Activated CD8-positive, alpha-beta T cell treated with anti-CD3 and anti-CD28 coated beads, Interleukin-2, amount 10 ng/mL, durations not matched to agents 7 days and 5 days (primary cell): ENCODE data around the gene GALM. TPM values are rescaled to one million over a fixed set of nuclear protein-coding genes. Genes with fewer than 3 reads are reported as not detected.
"Not testable (repeated sequence)": the region's sequence is repeated elsewhere in the genome, so short reads cannot be mapped to it uniquely, and the experiment has no call there.

Experiments
- ATAC-seq: fragments of 150-1000 bp; cut with Tn5 transposase; one replicate; pipeline ENCODE4 v1.10.0; 2021; ENCODE audit warnings: moderate library complexity
- CTCF ChIA-PET: fragments of 350-600 bp; sonication (Branson Sonifier 250); formaldehyde crosslinking; loops from one replicate; lab custom pipeline; 2021; ENCODE audit warnings: antibody characterized with exemption; lab: Charles Lee
- POLR2A ChIA-PET: fragments of 350-600 bp; sonication (Branson Sonifier 250); formaldehyde crosslinking; loops from one replicate; lab custom pipeline; 2021; ENCODE audit warnings: antibody characterized with exemption; lab: Charles Lee
- DNase-seq: peaks from one replicate; pipeline ENCODE4 v3.0.0-alpha.2; 2020
- H3K27ac Mint-ChIP-seq: one replicate; pipeline ENCODE4 v1.8.0; 2021; ENCODE audit warnings: mild to moderate bottlenecking, mixed read lengths
- H3K27me3 Mint-ChIP-seq: one replicate; pipeline ENCODE4 v1.8.0; 2021; ENCODE audit warnings: low read depth, mixed read lengths
- H3K36me3 Mint-ChIP-seq: one replicate; pipeline ENCODE4 v1.8.0; 2021; ENCODE audit warnings: low read depth, mixed read lengths
- H3K4me1 Mint-ChIP-seq: one replicate; pipeline ENCODE4 v1.8.0; 2021; ENCODE audit warnings: low read depth, mixed read lengths
- H3K4me3 Mint-ChIP-seq: one replicate; pipeline ENCODE4 v1.8.0; 2021; ENCODE audit warnings: mild to moderate bottlenecking, mixed read lengths
- H3K9me3 Mint-ChIP-seq: one replicate; pipeline ENCODE4 v1.8.0; 2022; ENCODE audit warnings: mixed read lengths; ENCODE audit not compliant: insufficient read depth
- total RNA-seq, 2 experiments: library from RNA; stranded (reverse); gene quantifications; one replicate each; pipeline ENCODE4 v1.2.3, GENCODE V29; 2021

Gene GALM
- total RNA-seq, 2 experiments from 2014 or later: 27.6 TPM

DNA sequence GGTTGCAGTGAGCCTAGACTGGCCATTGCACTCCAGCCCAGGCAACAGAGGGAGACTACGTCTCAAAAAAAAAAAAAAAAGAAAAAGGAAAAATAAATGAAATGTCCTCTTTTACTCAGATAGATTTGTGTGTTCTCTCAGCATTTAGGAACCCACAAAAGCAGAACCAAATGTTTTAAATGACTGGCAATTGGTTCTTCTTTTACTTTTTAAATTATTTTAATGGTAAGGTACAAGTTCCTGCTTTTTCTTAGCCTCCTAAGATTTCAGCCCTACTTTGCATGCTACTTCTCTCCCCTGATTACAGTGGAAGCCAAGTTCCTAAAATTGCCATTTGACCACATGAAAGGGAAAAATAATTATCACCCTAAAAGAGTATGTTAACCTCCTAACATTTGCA lies 61.7 kb downstream of the GALM start:
- POLR2A ChIA-PET: interaction anchor here (0.6 kb wide), 1 partner anchor 176 kb away, joined by 3 read pairs; no protein-coding TSS in a partner anchor
- H3K36me3 Mint-ChIP-seq: peaks cover 22% of the 10 kb centered on the region
- ATAC-seq (no peak), DNase-seq (no peak)
- no peak overlapping the region for H3K27ac Mint-ChIP-seq
- no peaks in the 10 kb centered on the region for H3K9me3 Mint-ChIP-seq
- H3K27me3 Mint-ChIP-seq: no peaks in the 10 kb centered on the region
- H3K4me1 Mint-ChIP-seq: peaks cover 13% of the 10 kb centered on the region
- CTCF ChIA-PET: interaction anchor here (8.8 to 9.6 kb wide), 2 partner anchors 123 to 146 kb away, joined by 89 to 139 read pairs; partner anchors contain the start of gene HNRNPLL
- no peak overlapping the region for H3K4me3 Mint-ChIP-seq

DNA sequence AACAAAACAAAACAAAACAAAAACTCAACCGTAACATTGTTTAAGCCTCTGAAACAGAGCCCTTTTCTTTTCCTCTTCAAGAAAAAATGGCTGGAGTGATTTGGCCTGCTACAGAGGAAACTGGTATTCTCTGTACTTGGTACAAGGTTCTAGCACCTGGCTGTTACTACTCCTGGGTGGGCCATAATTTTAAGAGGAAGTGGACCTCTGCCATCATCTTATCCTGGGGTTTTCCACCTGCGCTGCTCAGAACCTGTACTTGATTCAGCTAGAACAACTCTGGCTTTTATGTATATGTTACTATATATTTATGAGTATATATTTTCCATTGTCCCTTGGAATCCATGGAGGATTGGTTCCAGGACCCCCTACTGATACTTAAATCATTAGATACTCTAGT lies 62.8 kb downstream of the GALM start:
- ChIA-PET CTCF (interaction anchor here (8.8 to 9.6 kb wide), 2 partner anchors 124 to 147 kb away, joined by 89 to 139 read pairs; partner anchors contain the start of gene HNRNPLL), POLR2A (no interaction called here)
- Mint-ChIP-seq H3K4me1 (peaks cover 7% of the 10 kb centered on the region), H3K9me3 (no peaks in the 10 kb centered on the region), H3K36me3 (peaks cover 28% of the 10 kb centered on the region), H3K27me3 (no peaks in the 10 kb centered on the region), H3K4me3 (no peak overlapping the region), H3K27ac (no peak overlapping the region)
- ATAC-seq (no peak), DNase-seq (no peak)

DNA sequence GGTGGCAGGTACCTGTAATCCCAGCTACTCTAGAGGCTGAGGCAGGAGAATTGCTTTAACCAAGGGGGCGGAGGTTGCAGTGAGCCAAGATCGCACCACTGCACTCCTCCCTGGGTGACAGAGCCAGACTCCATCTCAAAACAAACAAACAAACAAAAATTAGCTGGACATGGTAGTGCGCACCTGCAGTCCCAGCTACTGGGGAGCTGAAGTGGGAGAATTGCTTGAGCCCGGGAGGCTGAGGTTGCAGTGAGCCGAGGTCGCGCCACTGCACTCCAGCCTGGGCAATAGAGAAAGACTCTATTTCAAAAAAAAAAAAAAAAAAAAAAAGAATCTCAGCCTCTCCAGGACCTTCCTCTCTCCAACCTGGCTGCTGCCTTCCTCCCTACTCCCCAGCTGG lies 65.2 kb downstream of the GALM start:
- no peaks in the 10 kb centered on the region for H3K4me1 Mint-ChIP-seq
- ATAC-seq (no peak), DNase-seq (no peak)
- no peaks in the 10 kb centered on the region for H3K9me3 Mint-ChIP-seq
- H3K4me3 Mint-ChIP-seq: no peak overlapping the region
- POLR2A ChIA-PET: interaction anchor here (1.0 to 1.9 kb wide), 2 partner anchors 20 to 130 kb away, joined by 4 to 14 read pairs; partner anchors contain the start of gene SRSF7
- H3K27ac Mint-ChIP-seq: peak overlapping the region; percentile 23
- H3K36me3 Mint-ChIP-seq: peaks cover 32% of the 10 kb centered on the region
- CTCF ChIA-PET: interaction anchor here (1.4 to 2.0 kb wide), 2 partner anchors 103 to 149 kb away, joined by 3 to 13 read pairs; no protein-coding TSS in a partner anchor
- H3K27me3 Mint-ChIP-seq: no peaks in the 10 kb centered on the region

DNA sequence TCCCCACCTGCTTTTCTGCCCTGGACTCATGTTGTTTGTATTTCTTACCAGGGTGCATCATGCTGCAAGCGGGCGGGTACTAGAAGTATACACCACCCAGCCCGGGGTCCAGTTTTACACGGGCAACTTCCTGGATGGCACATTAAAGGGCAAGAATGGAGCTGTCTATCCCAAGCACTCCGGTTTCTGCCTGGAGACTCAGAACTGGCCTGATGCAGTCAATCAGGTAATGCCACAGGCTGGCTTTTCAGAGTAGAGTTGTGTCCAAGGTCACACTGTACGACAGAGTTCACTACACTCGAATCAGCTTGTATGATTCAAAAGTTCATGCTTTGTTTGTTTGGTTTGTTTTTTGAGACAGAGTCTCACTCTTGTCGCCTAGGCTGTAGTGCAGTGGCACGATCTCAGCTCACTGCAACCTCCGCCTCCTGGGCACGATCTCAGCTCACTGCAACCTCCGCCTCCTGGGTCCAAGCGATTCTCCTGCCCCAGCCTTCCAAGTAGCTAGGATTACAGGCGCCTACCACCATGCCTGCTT lies 65.8 kb downstream of the GALM start:
- DNase-seq (no peak), ATAC-seq (no peak)
- Mint-ChIP-seq H3K27me3 (no peaks in the 10 kb centered on the region), H3K4me1 (no peaks in the 10 kb centered on the region), H3K9me3 (no peaks in the 10 kb centered on the region), H3K27ac (peak overlapping the region; percentile 23), H3K36me3 (peaks cover 35% of the 10 kb centered on the region), H3K4me3 (no peak overlapping the region)
- ChIA-PET POLR2A (interaction anchor here (0.8 to 1.9 kb wide), 4 partner anchors 13 to 130 kb away, joined by 3 to 14 read pairs (median 4); partner anchors contain the start of gene SRSF7), CTCF (interaction anchor here (1.0 to 2.0 kb wide), 4 partner anchors 9 to 152 kb away, joined by 3 to 13 read pairs (median 4); no protein-coding TSS in a partner anchor)

DNA sequence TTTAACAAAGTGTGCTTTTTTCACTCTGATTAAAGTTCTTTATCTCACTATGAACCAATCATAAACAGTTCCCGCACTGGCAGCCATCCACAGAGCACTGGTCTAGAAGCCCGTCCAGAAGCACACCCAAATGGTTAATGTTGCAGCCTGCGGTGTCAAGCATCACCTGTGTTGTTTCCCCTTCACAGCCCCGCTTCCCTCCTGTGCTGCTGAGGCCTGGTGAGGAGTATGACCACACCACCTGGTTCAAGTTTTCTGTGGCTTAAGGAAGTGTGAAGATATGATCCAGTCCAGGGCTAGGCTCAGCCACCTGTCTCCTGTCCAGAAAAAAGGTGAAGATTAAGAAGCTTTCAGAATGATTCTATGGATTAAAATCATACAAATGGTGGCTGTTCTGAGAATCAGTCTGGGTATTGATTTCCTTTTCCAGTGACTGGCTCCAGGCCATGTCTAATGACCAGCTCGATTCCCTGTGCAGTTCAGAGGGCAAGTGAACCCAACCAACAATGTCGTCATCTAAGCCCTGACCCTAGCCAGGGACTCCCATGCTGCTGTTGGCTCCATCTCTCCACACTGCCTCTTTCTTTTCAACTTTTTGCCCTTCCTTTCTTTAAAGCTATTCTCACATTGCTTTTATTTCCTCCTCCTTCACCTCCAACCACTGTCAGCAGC lies 67.5 kb downstream of the GALM start:
- ChIA-PET CTCF (interaction anchor here (1.0 to 12.1 kb wide), 5 partner anchors 10 to 225 kb away, joined by 3 to 160 read pairs (median 5); no protein-coding TSS in a partner anchor), POLR2A (interaction anchor here (1.6 to 2.6 kb wide), 3 partner anchors 10 to 151 kb away, joined by 5 to 21 read pairs (median 16); partner anchors contain the start of gene SRSF7)
- Mint-ChIP-seq H3K27me3 (no peaks in the 10 kb centered on the region), H3K9me3 (no peaks in the 10 kb centered on the region), H3K36me3 (peaks cover 52% of the 10 kb centered on the region), H3K4me3 (no peak overlapping the region), H3K27ac (peak overlapping the region; percentile 53), H3K4me1 (peaks cover 1% of the 10 kb centered on the region)
- ATAC-seq (no peak), DNase-seq (no peak)

DNA sequence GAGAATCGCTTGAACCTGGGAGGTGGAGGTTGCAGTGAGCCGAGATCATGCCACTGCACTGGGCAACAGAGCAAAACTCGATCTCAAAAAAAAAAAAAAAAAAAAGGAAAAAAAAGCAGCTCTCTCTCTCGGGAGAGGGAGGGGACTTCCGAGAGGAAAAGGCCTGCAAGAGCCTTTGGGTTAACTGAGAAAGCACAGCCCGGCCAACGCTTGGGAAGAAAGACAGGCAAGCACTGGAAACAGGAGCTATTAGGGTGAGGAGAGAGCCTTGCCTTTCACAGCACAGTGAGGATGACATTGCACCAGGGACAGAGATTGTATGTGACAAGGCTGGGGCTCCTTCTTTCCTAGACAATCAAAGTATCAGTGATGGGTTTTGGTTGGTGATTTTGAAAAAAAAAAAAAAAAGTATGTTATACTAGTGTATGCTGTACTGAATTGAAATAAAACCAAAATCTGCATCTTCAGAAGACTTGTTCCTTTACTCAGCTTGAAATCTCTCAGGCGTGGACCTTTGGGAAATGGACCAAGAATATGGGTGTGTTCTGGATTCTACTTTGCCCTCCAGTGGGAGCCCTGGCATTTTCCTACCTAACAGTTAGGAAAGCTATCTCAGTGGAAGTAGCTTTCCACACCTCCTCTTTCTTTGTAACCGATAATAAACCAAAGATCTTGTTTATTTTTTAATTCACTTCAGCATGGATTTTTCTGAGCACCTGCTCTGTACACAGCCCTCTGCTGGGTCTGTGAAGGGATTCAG lies 68.6 kb downstream of the GALM start:
- ATAC-seq (no peak), DNase-seq (no peak)
- Mint-ChIP-seq H3K9me3 (no peaks in the 10 kb centered on the region), H3K27ac (no peak overlapping the region), H3K4me3 (no peak overlapping the region), H3K36me3 (peaks cover 61% of the 10 kb centered on the region), H3K27me3 (no peaks in the 10 kb centered on the region), H3K4me1 (peaks cover 3% of the 10 kb centered on the region)
- ChIA-PET POLR2A (interaction anchor here (1.6 to 2.6 kb wide), 3 partner anchors 9 to 152 kb away, joined by 5 to 21 read pairs (median 16); partner anchors contain the start of gene SRSF7), CTCF (interaction anchor here (1.2 to 12.1 kb wide), 7 partner anchors 10 to 227 kb away, joined by 3 to 160 read pairs (median 5); partner anchors contain the start of gene HNRNPLL)

DNA sequence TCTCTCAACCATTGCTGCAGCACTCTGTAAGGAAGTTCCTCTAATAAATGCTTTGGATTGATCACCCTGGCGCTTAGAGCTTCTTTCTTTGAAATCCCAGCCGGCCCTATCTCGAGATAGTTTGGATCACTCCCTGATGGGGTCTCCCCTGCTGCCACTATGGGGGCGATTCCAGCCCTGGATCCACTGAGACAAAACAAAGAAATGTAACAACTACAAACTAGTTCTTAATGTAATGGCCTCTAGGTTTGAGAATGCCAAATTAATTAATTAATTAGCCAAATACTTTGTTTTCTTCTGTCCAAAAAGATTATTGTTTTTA lies 70.0 kb downstream of the GALM start:
- POLR2A ChIA-PET: no interaction called here
- Mint-ChIP-seq H3K36me3 (peaks cover 61% of the 10 kb centered on the region), H3K27ac (peak overlapping the region; percentile 24), H3K9me3 (no peaks in the 10 kb centered on the region), H3K4me3 (no peak overlapping the region), H3K27me3 (no peaks in the 10 kb centered on the region), H3K4me1 (peaks cover 4% of the 10 kb centered on the region)
- DNase-seq (no peak), ATAC-seq (no peak)
- CTCF ChIA-PET: interaction anchor here (1.3 to 12.1 kb wide), 2 partner anchors 153 to 160 kb away, joined by 5 to 160 read pairs; no protein-coding TSS in a partner anchor

DNA sequence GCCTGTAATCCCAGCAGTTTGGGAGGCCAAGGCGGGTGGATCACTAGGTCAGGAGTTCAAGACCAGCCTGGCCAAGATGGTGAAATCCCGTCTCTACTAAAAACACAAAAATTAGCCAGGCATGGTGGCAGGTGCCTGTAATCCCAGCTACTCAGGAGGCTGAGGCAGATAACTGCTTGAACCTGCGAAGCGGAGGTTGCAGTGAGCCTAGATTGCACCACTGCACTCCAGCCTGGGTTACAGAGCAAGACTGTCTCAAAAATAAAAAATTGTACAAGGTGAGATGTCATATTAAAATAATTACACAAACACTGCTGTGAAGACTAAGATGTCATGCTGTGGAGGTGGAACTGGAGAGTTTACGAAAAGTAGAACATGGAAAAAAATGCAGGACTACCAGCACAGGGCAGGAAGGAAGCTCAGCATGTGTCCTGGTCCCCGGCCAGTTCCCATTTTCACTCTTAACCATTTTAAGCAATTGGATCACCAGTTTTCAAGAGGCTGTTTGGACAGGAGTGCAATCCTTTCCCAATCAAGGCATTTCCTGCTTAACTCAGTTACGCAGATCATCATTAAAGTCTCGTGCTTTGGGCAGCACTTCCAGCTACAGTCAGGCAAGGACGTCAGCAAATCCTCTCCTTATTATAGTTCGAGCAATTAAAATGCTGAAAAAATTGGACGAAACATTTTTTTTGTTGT lies 71.2 kb downstream of the GALM start:
- not testable (repeated sequence) for H3K27ac Mint-ChIP-seq, H3K27me3 Mint-ChIP-seq
- CTCF ChIA-PET: interaction anchor here (1.5 to 12.1 kb wide), 3 partner anchors 134 to 200 kb away, joined by 3 to 160 read pairs (median 5); no protein-coding TSS in a partner anchor

DNA sequence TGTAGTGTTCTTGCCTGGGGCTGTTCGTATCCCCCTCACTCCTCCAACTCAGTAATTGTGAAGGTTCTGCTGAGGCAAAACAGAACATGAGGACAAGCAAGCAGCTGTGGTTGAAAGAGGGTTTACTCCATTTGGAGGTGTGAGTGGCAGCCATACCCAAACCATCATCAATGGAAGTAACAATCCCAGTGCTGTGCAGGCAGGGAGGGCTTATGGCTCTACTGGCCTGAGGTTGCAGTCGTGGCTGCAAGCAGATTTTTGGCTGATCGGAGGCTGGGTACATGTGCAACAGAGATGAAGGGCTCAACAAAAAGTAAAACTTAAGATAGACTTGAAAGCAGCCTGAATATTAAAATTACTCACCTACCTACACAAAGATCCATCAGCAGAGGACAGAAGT lies 72.0 kb downstream of the GALM start:
- ChIA-PET CTCF (interaction anchor here (1.5 to 12.1 kb wide), 3 partner anchors 135 to 201 kb away, joined by 3 to 160 read pairs (median 5); no protein-coding TSS in a partner anchor), POLR2A (interaction anchor here (0.8 to 1.1 kb wide), 3 partner anchors 8 to 14 kb away, joined by 3 to 7 read pairs (median 3); partner anchors contain the start of gene SRSF7)
- DNase-seq (no peak), ATAC-seq (no peak)
- Mint-ChIP-seq H3K27me3 (no peaks in the 10 kb centered on the region), H3K9me3 (no peaks in the 10 kb centered on the region), H3K4me3 (no peak overlapping the region), H3K4me1 (peaks cover 6% of the 10 kb centered on the region), H3K27ac (peak overlapping the region; percentile 3), H3K36me3 (peaks cover 70% of the 10 kb centered on the region)

More for the DNA sequence above, 71.2 kb downstream of the GALM start:
- H3K4me1 Mint-ChIP-seq, ATAC-seq, H3K4me3 Mint-ChIP-seq, H3K9me3 Mint-ChIP-seq, DNase-seq: not testable (repeated sequence)
- peaks cover 68% of the 10 kb centered on the region for H3K36me3 Mint-ChIP-seq
- POLR2A ChIA-PET: interaction anchor here (0.8 to 1.1 kb wide), 2 partner anchors 9 to 14 kb away, joined by 3 to 7 read pairs; partner anchors contain the start of gene SRSF7

DNA sequence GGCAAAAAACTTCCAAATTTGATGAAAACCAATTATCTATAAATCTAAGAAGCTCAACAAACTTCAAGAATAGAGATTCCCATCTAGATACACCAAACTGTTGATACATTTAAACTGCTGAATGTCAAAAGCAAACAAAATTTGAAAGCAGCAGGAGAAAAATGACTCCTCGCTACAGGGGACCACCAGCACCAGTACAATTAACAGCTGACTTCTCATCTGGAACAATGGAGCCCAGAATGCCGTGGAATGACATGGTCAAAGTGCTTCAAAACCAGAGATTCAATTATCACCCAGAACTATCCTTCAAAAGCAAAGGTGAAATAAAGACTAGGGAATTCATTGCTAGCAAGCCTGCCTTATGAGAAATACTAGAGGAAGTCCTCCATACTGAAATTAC lies 73.6 kb downstream of the GALM start:
- H3K4me1 Mint-ChIP-seq: peaks cover 15% of the 10 kb centered on the region
- H3K27ac Mint-ChIP-seq: peak overlapping the region; percentile 3
- H3K27me3 Mint-ChIP-seq: no peaks in the 10 kb centered on the region
- no peaks in the 10 kb centered on the region for H3K9me3 Mint-ChIP-seq
- no peak overlapping the region for H3K4me3 Mint-ChIP-seq
- POLR2A ChIA-PET: interaction anchor here (0.7 to 3.5 kb wide), 2 partner anchors 12 to 158 kb away, joined by 4 to 36 read pairs; partner anchors contain the start of gene SRSF7
- H3K36me3 Mint-ChIP-seq: peaks cover 75% of the 10 kb centered on the region
- CTCF ChIA-PET: interaction anchor here (0.6 to 12.1 kb wide), 3 partner anchors 122 to 157 kb away, joined by 4 to 160 read pairs (median 7); partner anchors contain the start of gene HNRNPLL
- no peak for ATAC-seq
- no peak for DNase-seq
